ENCODE data around the gene ALDH1L2. TPM values are rescaled to one million over a fixed set of nuclear protein-coding genes. Genes with fewer than 3 reads are reported as not detected.
A peak's percentile ranks its signal among the peaks of the same experiment; 100 is the strongest.

Gene ALDH1L2
- total and polyA plus RNA-seq, 12 donors: 0.50 to 4.5 (median 2.6) TPM

- WGBS, 4 donors: 48 to 61% (median 56%) methylated on average over 7 of the region's 7 CpGs
- Histone ChIP-seq H3K27me3 (no peaks in the 10 kb centered on the region), H3K36me3 (replicated peaks in 1 of 2) (no peaks in the 10 kb centered on the region), H3K27ac (no peak overlapping the region), H3K4me1 (replicated peaks in 1 of 2) (peaks cover 22 to 31% of the 10 kb centered on the region in 2 donors), H3K4me3 (peak overlapping the region in 1 of 4 donors; percentile 71), H3K9me3 (replicated peaks in 1 of 3) (no peaks in the 10 kb centered on the region)
- DNase-seq: no peak
- TF ChIP-seq POLR2A (IDR thresholded peaks at IDR 0.05): no peak
- TF ChIP-seq CTCF (IDR thresholded peaks at IDR 0.05): no peak
- intact Hi-C loops (cut with DNase I): no loop called here
Observed at GRCh38 chr12:105106621-105107020, 22.4 kb upstream of the ALDH1L2 start.

GRCh38 chr12:105104762-105105161 is 20.5 kb upstream of the ALDH1L2 start:
- H3K4me1 ChIP-seq (replicated peaks in 1 of 2): peaks cover 4 to 13% of the 10 kb centered on the region in 2 donors
- intact Hi-C loops (cut with DNase I): no loop called here
- 68 to 83% (median 69%) methylated on average over 1 of the region's 1 CpG for WGBS, 4 donors
- TF ChIP-seq POLR2A (IDR thresholded peaks at IDR 0.05) (no peak), CTCF (IDR thresholded peaks at IDR 0.05) (no peak)
- no peaks in the 10 kb centered on the region for H3K9me3 ChIP-seq (replicated peaks in 1 of 3)
- H3K4me3 ChIP-seq: no peak overlapping the region
- no peaks in the 10 kb centered on the region for H3K36me3 ChIP-seq (replicated peaks in 1 of 2)
- DNase-seq: no peak
- no peaks in the 10 kb centered on the region for H3K27me3 ChIP-seq
- H3K27ac ChIP-seq: no peak overlapping the region

GRCh38 chr12:105102673-105103072 is 18.4 kb upstream of the ALDH1L2 start:
- DNase-seq: no peak
- no peaks in the 10 kb centered on the region for H3K27me3 ChIP-seq
- peaks cover 0 to 9% of the 10 kb centered on the region in 2 donors for H3K4me1 ChIP-seq (replicated peaks in 1 of 2)
- H3K9me3 ChIP-seq (replicated peaks in 1 of 3): no peaks in the 10 kb centered on the region
- no peak for TF ChIP-seq CTCF (IDR thresholded peaks at IDR 0.05)
- no peak for TF ChIP-seq POLR2A (IDR thresholded peaks at IDR 0.05)
- intact Hi-C loops (cut with DNase I): no loop called here
- no peak overlapping the region for H3K4me3 ChIP-seq
- H3K27ac ChIP-seq: no peak overlapping the region
- H3K36me3 ChIP-seq (replicated peaks in 1 of 2): no peaks in the 10 kb centered on the region

GRCh38 chr12:105100998-105101397 is 16.7 kb upstream of the ALDH1L2 start:
- Histone ChIP-seq H3K4me1 (replicated peaks in 1 of 2) (no peaks in the 10 kb centered on the region), H3K36me3 (replicated peaks in 1 of 2) (no peaks in the 10 kb centered on the region), H3K27ac (no peak overlapping the region), H3K4me3 (no peak overlapping the region), H3K9me3 (replicated peaks in 1 of 3) (no peaks in the 10 kb centered on the region), H3K27me3 (no peaks in the 10 kb centered on the region)
- TF ChIP-seq CTCF (IDR thresholded peaks at IDR 0.05) (peak in 1 of 6 experiments; percentile 15), POLR2A (IDR thresholded peaks at IDR 0.05) (no peak)
- intact Hi-C loops (cut with DNase I): no loop called here
- DNase-seq: no peak

Data from adrenal gland (tissue), 12 donors.